ENCODE measurements around the gene CLN5. TPM values are rescaled to one million over a fixed set of nuclear protein-coding genes. Genes with fewer than 3 reads are reported as not detected.
"Not testable (repeated sequence)": the region's sequence is repeated elsewhere in the genome, so short reads cannot be mapped to it uniquely, and the experiment has no call there.

CLN5 gene
- total RNA-seq, 4 donors from 2014 or later = 28.8 to 47.3 (median 35.1) TPM

DNA sequence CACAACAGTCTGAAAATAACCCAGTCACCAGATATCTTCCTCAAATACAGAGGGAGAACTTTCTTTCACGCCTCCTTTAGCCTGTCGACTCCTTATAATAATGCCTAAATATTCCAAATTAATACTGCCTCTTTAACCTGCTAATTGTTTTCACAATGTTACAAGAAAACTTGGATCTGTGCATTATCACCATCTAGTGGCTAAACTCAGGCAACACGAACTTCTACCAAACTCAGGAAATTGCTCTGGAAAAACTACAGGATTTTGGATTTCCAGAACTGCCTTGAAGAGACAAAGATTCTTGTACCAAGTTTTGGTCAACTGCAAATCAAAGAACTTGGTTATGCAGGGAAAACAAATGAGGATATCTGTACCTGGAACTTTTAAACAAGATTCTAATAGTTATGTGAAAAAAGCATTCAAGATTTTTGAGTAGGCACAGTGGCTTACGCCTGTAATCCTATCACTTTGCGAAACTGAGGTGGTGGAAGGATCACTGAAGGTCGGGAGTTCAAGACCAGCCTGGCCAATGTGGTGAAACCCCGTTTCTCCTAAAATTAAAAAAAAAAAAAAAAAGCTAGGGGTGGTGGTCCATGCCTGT, 10.8 kb downstream of the CLN5 start:
- H3K27ac ChIP-seq = peak overlapping the region in 2 of 4 donors; percentile 21 to 69
- H3K27me3 ChIP-seq = no peaks in the 10 kb centered on the region
- WGBS, 2 donors = 52 to 54% methylated on average over 7 of the region's 7 CpGs
- no peak for TF ChIP-seq EP300 (IDR thresholded peaks at IDR 0.05)
- TF ChIP-seq, protein P1, sequence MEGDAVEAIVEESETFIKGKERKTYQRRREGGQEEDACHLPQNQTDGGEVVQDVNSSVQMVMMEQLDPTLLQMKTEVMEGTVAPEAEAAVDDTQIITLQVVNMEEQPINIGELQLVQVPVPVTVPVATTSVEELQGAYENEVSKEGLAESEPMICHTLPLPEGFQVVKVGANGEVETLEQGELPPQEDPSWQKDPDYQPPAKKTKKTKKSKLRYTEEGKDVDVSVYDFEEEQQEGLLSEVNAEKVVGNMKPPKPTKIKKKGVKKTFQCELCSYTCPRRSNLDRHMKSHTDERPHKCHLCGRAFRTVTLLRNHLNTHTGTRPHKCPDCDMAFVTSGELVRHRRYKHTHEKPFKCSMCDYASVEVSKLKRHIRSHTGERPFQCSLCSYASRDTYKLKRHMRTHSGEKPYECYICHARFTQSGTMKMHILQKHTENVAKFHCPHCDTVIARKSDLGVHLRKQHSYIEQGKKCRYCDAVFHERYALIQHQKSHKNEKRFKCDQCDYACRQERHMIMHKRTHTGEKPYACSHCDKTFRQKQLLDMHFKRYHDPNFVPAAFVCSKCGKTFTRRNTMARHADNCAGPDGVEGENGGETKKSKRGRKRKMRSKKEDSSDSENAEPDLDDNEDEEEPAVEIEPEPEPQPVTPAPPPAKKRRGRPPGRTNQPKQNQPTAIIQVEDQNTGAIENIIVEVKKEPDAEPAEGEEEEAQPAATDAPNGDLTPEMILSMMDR (IDR thresholded peaks at IDR 0.05) = peak; percentile 39 to 58 (median 57)
- H3K4me1 ChIP-seq = peaks cover 0 to 81% (median 4%) of the 10 kb centered on the region in 4 donors
- peaks cover 0 to 61% (median 6%) of the 10 kb centered on the region in 3 donors for H3K36me3 ChIP-seq
- no peaks in the 10 kb centered on the region for H3K9me3 ChIP-seq
- no peak for DNase-seq (ENCODE audit: low spot score in 2 of 2)
- no peak overlapping the region for H3K4me3 ChIP-seq

DNA sequence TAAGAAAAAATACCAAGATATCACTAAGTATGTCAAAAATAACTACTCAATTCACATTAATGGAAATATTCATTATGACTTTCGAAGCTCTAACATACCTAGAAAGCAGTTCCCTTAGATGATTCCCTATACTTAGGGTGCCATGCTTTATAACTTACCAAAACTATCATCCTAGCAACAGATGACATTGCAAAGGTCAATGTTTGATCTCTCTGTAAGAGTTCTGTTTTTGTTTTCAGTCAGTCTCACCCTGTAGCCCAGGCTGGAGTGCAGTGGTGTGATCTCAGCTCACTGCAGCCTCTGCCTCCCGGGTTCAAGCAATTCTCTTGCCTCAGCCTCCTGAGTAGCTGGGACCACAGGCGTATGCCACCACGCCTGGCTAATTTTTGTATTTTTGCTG, 16.5 kb downstream of the CLN5 start:
- peaks cover 3 to 77% (median 18%) of the 10 kb centered on the region in 3 donors for H3K36me3 ChIP-seq

DNA sequence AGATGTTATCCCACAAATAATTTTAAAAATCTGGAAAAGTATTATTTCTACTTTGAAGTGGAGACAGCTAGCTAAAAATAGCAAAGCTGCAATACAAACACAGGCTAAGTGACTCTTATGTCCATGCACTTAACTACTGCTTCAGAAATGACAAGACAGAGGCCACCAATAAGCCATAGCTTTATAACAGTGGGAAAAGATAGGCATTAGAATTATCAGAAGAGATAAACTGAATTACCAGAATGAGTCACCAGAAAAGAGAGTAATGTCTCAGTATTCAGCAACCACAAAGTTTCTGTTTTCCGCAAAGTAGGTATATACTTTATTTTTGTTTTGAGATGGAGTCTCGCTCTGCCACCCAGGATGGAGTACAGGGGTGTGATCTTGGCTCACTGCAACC, 17.1 kb downstream of the CLN5 start:
- 96 to 100% methylated on average over 2 of the region's 2 CpGs for WGBS, 2 donors
- H3K4me3 ChIP-seq = no peak overlapping the region
- no peaks in the 10 kb centered on the region for H3K9me3 ChIP-seq
- TF ChIP-seq EP300 (IDR thresholded peaks at IDR 0.05) (no peak), POLR2A (IDR thresholded peaks at IDR 0.05) (no peak)
- TF ChIP-seq, protein P1 (IDR thresholded peaks at IDR 0.05) = no peak
- H3K36me3 ChIP-seq = peaks cover 3 to 77% (median 25%) of the 10 kb centered on the region in 3 donors
- no peaks in the 10 kb centered on the region for H3K27me3 ChIP-seq
- H3K27ac ChIP-seq = no peak overlapping the region
- DNase-seq (ENCODE audit: low spot score in 2 of 2) = no peak
- H3K4me1 ChIP-seq = peaks cover 0 to 68% (median 0%) of the 10 kb centered on the region in 4 donors

More for the DNA sequence above, 16.5 kb downstream of the CLN5 start:
- Histone ChIP-seq H3K4me1 (peaks cover 0 to 69% (median 0%) of the 10 kb centered on the region in 4 donors), H3K27ac (peak overlapping the region in 2 of 4 donors; percentile 8 to 20)
- 93% methylated on average over 4 of the region's 4 CpGs for WGBS, 2 donors
- not testable (repeated sequence) for H3K9me3 ChIP-seq; H3K27me3 ChIP-seq; DNase-seq (ENCODE audit: low spot score in 2 of 2); H3K4me3 ChIP-seq

DNA sequence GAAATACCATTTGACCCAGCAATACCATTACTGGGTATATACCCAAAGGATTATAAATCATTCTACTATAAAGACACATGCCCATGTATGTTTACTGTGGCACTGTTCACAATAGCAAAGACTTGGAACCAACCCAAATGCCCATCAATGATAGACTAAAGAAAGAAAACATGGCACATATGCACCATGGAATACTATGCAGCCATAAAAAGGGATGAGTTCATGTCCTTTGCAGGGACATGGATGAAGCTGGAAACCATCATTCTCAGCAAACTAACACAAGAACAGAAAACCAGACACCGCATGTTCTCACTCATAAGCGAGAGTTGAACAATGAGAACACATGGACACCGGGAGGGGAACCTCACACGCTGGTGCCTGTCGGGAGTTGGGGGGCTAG, 17.8 kb downstream of the CLN5 start:
- WGBS, 2 donors = 94 to 98% methylated on average over 5 of the region's 5 CpGs
- H3K9me3 ChIP-seq; H3K27ac ChIP-seq; DNase-seq (ENCODE audit: low spot score in 2 of 2); H3K4me3 ChIP-seq; H3K27me3 ChIP-seq: not testable (repeated sequence)
- H3K36me3 ChIP-seq = peaks cover 3 to 85% (median 32%) of the 10 kb centered on the region in 3 donors
- H3K4me1 ChIP-seq = peaks cover under 1 to 68% (median 5%) of the 10 kb centered on the region in 4 donors

DNA sequence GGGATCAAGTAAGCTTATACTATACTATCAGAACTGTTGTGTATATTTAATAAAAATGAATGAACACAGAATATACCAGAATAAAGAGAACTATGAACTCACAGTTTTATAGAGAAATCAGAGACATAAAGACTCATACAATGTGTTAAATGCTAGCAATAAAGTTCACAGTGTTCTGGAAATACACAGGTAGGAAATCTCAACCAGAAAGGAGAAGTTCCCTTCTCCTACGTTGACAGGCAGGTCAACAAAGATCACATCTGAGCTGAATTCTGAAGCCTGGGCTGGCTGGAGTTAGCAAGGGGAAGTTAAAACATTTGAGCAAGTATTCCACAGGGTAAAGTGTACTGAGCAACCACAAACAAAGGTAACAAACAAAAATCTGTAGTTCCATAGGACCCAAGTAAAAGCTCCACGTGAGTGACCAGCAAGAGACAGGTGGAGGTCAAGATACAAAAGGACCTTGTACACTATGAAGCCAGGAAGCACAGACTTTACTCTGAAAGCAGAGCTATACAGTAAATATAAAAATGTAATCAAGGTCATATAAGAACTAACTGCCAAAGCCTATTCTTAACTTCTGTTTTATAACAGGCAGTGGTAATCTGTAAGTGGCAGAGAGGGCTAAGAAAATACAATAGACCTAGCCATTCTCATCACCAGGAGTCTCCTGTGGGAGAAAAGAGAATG, 22.1 kb downstream of the CLN5 start:
- Histone ChIP-seq H3K9me3 (no peaks in the 10 kb centered on the region), H3K4me3 (no peak overlapping the region), H3K27me3 (no peaks in the 10 kb centered on the region), H3K4me1 (peaks cover 9 to 69% (median 23%) of the 10 kb centered on the region in 4 donors), H3K36me3 (peaks cover 3 to 83% (median 33%) of the 10 kb centered on the region in 3 donors), H3K27ac (peak overlapping the region in 2 of 4 donors; percentile 29 to 86)
- no peak for TF ChIP-seq POLR2A (IDR thresholded peaks at IDR 0.05)
- TF ChIP-seq EP300 (IDR thresholded peaks at IDR 0.05) = no peak
- TF ChIP-seq, protein P1 (IDR thresholded peaks at IDR 0.05) = no peak
- 68 to 75% methylated on average over 2 of the region's 2 CpGs for WGBS, 2 donors
- DNase-seq (ENCODE audit: low spot score in 2 of 2) = no peak

Measured in tibial nerve (tissue), 4 donors.